ENCODE data around the gene NBPF20. TPM values are rescaled to one million over a fixed set of nuclear protein-coding genes. Genes with fewer than 3 reads are reported as not detected.

Gene NBPF20
- total RNA-seq, 2 experiments from 2014 or later, result 2.4 to 2.6 TPM

Other genes starting within 250 kb of the NBPF20 start
- not detected for gene PPIAL4D, start 183.4 kb downstream of the NBPF20 start, total RNA-seq
- 10 to 100 TPM; 25.0 to 26.9 TPM for gene GPR89A, start 182.4 kb upstream of the NBPF20 start, total RNA-seq

Measured in CD8-positive, alpha-beta T cell (primary cell).